RWPE2 (cell line): Measurements from ENCODE around the gene KLHL26.

Experiments used
- ATAC-seq: fragments of 200-7000 bp; cut with Tn5 transposase; 3 replicates; pipeline ENCODE4 v1.9.1; 2021; ENCODE audit warnings: low read depth
- DNase-seq: peaks from one replicate; pipeline ENCODE4 v3.0.0-alpha.2; 2020; ENCODE audit warnings: low spot score
- H3K27ac ChIP-seq: fragments of 450-650 bp; 2 replicates; pipeline ENCODE4 v1.5.1; 2017; ENCODE audit warnings: mild to moderate bottlenecking; ENCODE audit not compliant: poor library complexity, severe bottlenecking
- H3K27me3 ChIP-seq: fragments of 250-450 bp; sonication (Bioruptor Pico); 2 replicates; pipeline ENCODE4 v1.5.1; 2021; ENCODE audit warnings: mild to moderate bottlenecking, moderate library complexity; ENCODE audit not compliant: insufficient read depth, poor library complexity, severe bottlenecking
- H3K36me3 ChIP-seq: fragments of 250-450 bp; sonication (Bioruptor Pico); 2 replicates; pipeline ENCODE4 v1.5.1; 2020; ENCODE audit warnings: low read depth, mild to moderate bottlenecking, moderate library complexity
- H3K4me1 ChIP-seq: fragments of 250-450 bp; sonication (Bioruptor Pico); 2 replicates; pipeline ENCODE4 v1.5.1; 2021; ENCODE audit warnings: mild to moderate bottlenecking, moderate library complexity; ENCODE audit not compliant: insufficient read depth, poor library complexity, severe bottlenecking
- H3K4me3 ChIP-seq: fragments of 250-450 bp; sonication (Bioruptor Pico); 2 replicates; pipeline ENCODE4 v1.5.1; 2021; ENCODE audit warnings: mild to moderate bottlenecking, moderate library complexity; ENCODE audit not compliant: severe bottlenecking
- H3K9me3 ChIP-seq: fragments of 250-450 bp; sonication (Bioruptor Pico); 2 replicates; pipeline ENCODE4 v1.5.1; 2021; ENCODE audit warnings: mild to moderate bottlenecking, moderate library complexity; ENCODE audit not compliant: severe bottlenecking
- TF ChIP-seq, protein P1 (sequence below): fragments of 450-650 bp; IDR thresholded peaks from one replicate; pipeline ENCODE4 v1.5.1; 2017; ENCODE audit warnings: mild to moderate bottlenecking, moderate library complexity; ENCODE audit not compliant: poor library complexity, severe bottlenecking

KLHL26 gene

GRCh38 chr19:18665771-18666202 lies 29.0 kb downstream of the KLHL26 start:
- Histone ChIP-seq H3K36me3 (no peaks in the 10 kb centered on the region), H3K9me3 (no peaks in the 10 kb centered on the region), H3K4me1 (no peaks in the 10 kb centered on the region), H3K27ac (no peak overlapping the region), H3K27me3 (no peaks in the 10 kb centered on the region), H3K4me3 (no peak overlapping the region)
- ATAC-seq (no peak), DNase-seq (no peak)
- TF ChIP-seq, protein P1, sequence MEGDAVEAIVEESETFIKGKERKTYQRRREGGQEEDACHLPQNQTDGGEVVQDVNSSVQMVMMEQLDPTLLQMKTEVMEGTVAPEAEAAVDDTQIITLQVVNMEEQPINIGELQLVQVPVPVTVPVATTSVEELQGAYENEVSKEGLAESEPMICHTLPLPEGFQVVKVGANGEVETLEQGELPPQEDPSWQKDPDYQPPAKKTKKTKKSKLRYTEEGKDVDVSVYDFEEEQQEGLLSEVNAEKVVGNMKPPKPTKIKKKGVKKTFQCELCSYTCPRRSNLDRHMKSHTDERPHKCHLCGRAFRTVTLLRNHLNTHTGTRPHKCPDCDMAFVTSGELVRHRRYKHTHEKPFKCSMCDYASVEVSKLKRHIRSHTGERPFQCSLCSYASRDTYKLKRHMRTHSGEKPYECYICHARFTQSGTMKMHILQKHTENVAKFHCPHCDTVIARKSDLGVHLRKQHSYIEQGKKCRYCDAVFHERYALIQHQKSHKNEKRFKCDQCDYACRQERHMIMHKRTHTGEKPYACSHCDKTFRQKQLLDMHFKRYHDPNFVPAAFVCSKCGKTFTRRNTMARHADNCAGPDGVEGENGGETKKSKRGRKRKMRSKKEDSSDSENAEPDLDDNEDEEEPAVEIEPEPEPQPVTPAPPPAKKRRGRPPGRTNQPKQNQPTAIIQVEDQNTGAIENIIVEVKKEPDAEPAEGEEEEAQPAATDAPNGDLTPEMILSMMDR = no peak

- ATAC-seq = no peak
- DNase-seq = no peak
- H3K36me3 ChIP-seq = no peaks in the 10 kb centered on the region
- H3K9me3 ChIP-seq = no peaks in the 10 kb centered on the region
- no peak overlapping the region for H3K4me3 ChIP-seq
- no peaks in the 10 kb centered on the region for H3K27me3 ChIP-seq
- H3K27ac ChIP-seq = no peak overlapping the region
- TF ChIP-seq, protein P1 = no peak
- H3K4me1 ChIP-seq = no peaks in the 10 kb centered on the region
These were observed 29.5 kb downstream of the KLHL26 start for GRCh38 chr19:18666317-18666716.

DNA sequence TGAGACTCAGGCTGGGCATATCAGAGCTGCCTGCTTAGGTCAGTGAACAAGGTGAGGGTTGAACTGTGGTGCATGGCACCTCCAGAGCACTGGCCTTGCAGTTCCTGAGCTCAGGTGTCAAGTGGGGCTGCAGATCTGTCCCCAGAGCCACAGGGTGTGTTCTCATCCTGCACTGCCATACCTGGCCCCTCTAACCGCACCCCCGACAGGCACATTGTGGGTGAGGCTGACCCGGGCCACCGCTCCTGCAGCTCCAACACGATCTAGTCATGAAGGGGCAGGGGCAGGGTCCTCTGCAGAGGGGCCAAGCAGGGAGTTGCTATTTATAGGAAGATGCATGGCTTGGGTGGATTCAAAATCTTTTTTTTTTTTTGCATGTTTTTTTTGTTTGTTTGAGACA lies 30.0 kb downstream of the KLHL26 start:
- no peak for ATAC-seq
- no peak overlapping the region for H3K27ac ChIP-seq

DNA sequence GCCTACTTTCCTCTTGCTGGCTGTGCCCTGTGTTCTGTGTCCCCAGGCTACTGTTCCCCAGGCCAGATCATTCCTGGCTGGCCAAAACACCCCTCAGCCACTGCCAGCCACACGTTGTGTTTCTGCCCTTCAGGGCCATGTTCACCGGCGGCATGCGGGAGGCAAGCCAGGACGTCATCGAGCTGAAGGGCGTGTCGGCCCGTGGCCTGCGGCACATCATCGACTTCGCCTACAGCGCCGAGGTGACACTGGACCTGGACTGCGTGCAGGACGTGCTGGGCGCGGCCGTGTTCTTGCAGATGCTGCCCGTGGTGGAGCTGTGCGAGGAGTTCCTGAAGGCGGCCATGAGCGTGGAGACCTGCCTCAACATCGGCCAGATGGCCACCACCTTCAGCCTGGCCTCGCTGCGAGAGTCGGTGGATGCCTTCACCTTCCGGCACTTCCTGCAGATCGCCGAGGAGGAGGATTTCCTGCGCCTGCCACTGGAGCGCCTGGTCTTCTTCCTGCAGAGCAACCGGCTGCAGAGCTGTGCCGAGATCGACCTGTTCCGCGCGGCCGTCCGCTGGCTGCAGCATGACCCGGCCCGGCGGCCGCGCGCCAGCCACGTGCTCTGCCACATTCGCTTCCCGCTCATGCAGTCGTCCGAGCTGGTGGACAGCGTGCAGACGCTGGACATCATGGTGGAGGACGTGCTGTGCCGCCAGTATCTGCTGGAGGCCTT lies 30.9 kb downstream of the KLHL26 start:
- DNase-seq (no peak), ATAC-seq (no peak)
- H3K27ac ChIP-seq = no peak overlapping the region
- H3K27me3 ChIP-seq = no peaks in the 10 kb centered on the region
- H3K36me3 ChIP-seq = no peaks in the 10 kb centered on the region
- TF ChIP-seq, protein P1 = no peak
- H3K9me3 ChIP-seq = no peaks in the 10 kb centered on the region
- H3K4me3 ChIP-seq = no peak overlapping the region
- no peaks in the 10 kb centered on the region for H3K4me1 ChIP-seq

More for the DNA sequence above, 30.0 kb downstream of the KLHL26 start:
- DNase-seq = no peak
- Histone ChIP-seq H3K27me3 (no peaks in the 10 kb centered on the region), H3K4me1 (no peaks in the 10 kb centered on the region), H3K9me3 (no peaks in the 10 kb centered on the region), H3K4me3 (no peak overlapping the region), H3K36me3 (no peaks in the 10 kb centered on the region)
- TF ChIP-seq, protein P1 = no peak

GRCh38 chr19:18668252-18668631 lies 31.4 kb downstream of the KLHL26 start:
- Histone ChIP-seq H3K27me3 (no peaks in the 10 kb centered on the region), H3K9me3 (no peaks in the 10 kb centered on the region), H3K4me1 (no peaks in the 10 kb centered on the region), H3K4me3 (no peak overlapping the region), H3K27ac (no peak overlapping the region), H3K36me3 (no peaks in the 10 kb centered on the region)
- TF ChIP-seq, protein P1 = no peak
- ATAC-seq (no peak), DNase-seq (no peak)
